HG03432 (cell line): ENCODE results near the gene SCT.

Experiments used
- ATAC-seq: cut with Tn5 transposase; IDR thresholded peaks from one replicate; pipeline ENCODE4 v1.9.1; 2021; ENCODE audit warnings: mild to moderate bottlenecking, moderate library complexity; ENCODE audit not compliant: unreplicated experiment

The SCT gene

DNA sequence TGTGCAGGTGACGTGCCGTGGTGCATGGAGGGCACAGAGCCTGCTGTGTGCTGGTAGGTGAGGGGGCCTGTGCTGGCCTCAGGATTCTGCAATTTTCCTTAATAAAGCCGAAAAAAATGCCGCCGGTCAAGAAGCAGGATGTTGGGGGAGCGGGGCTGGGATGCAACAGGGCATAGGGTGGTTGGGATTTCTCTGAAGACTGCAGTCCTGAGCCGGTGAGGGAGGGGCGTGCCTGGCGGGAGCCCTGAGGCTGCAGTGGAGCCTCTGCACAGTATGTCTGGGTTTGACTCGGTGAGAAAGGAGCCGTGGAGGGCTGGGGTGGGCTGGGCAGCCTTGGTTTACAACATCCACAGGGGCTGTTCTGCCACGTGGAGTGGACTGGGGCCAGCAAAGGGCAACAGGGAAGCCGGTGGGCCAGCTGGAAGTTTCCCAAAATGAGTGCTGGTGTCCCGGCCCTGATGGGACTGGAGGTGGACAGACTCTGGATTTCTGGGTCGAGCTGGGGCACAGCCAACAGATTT lies 3.6 kb downstream of the SCT start:
- ATAC-seq = no peak

DNA sequence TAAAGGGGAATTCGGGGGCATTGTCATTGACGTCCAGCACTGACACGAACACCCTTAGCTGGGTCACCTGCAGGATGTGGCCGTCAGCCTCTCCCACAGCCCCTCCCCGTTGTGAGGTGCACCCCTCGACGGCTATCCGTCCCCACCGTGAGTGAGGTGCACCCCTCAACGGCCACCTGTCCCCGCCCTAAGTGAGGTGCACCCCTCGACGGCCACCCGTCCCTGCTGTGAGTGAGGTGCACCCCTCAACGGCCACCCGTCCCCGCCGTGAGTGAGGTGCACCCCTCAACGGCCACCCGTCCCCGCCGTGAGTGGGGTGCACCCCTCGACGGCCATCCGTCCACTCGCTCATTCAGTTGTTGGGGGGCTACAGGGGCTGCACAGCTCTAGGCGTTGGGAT lies 5.1 kb downstream of the SCT start:
- ATAC-seq = no peak

DNA sequence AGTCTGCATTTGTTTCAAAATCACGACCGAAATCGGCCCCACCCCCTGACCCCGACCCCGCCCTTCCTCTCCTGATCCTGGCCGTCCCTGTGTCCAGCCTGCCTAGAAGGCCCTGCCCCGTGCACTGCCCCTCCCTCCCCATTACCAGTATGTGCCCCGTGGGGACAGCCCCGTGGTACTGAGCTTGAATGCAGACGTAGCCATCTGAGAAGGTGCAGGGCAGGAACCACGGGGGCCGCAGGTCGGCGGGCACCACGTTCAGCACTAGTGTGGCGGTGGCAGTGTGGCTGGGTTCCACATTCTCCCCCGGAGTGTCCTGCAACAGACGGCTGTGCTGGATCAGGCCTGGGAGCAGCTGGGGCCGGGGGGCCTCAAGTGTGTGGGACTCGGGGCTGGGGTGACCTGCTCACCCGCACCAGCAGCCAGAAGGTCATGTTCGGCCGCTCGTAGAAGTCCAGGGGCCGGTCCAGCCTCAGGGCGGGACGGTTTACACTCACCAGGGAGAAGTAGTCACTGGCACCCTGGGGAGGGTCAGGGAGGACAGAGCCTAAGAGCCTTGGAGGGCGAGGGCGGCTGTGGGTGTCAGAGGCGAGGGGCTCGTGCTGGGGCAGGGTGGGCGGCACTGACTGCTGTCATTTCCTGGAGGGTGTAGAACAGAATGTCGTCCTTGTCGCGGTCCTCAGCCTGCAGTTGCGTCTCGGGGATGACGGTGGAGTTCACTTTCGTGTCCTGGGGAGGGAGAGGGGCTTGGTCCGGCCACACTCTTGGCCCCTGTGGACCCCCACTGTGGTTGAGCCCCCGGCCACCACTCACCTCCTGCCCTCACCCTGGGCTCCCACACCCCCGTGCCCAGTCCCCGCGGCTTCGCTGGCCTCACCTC lies 5.8 kb downstream of the SCT start:
- no peak for ATAC-seq

DNA sequence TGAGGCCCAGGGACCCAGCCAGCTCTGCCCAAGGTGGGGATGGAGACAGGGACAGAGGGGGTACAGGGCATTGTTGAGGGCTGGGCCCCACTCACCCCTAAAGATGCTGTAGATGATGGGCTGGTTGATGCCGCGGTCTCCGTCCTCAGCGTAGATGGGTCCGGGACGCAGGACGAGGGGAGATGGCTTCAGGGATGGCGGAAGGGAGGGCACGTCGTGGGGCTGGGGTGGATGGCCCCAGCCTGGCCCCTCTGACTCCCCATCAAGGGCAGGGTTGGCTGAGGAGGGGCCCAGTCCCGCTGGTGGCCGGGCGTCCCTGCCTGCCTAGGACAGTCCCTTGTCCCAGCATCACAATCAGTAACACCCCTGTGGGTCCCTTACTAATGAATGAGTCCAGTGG lies 6.8 kb downstream of the SCT start:
- ATAC-seq = no peak

DNA sequence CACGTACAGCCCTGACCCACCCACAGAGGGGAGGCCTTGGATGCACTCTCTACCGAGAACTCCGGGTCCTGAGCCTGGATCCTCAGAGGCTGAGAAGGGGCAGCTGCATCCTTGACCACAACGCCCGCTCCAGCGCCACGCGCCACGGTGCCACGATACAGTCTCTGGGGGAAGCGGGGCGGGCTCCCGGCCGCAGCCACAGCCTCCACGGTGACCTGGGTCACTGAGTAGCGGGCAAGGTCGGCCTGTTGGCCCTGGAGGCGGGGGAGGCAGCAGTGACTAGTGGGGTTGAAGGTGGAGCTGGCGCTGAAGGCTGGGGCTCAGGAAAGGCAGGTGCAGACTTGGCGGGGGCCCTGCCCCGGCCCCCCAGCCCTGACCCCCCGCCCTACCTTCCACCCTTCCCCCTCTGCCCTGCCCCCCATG lies 7.3 kb downstream of the SCT start:
- ATAC-seq = no peak

DNA sequence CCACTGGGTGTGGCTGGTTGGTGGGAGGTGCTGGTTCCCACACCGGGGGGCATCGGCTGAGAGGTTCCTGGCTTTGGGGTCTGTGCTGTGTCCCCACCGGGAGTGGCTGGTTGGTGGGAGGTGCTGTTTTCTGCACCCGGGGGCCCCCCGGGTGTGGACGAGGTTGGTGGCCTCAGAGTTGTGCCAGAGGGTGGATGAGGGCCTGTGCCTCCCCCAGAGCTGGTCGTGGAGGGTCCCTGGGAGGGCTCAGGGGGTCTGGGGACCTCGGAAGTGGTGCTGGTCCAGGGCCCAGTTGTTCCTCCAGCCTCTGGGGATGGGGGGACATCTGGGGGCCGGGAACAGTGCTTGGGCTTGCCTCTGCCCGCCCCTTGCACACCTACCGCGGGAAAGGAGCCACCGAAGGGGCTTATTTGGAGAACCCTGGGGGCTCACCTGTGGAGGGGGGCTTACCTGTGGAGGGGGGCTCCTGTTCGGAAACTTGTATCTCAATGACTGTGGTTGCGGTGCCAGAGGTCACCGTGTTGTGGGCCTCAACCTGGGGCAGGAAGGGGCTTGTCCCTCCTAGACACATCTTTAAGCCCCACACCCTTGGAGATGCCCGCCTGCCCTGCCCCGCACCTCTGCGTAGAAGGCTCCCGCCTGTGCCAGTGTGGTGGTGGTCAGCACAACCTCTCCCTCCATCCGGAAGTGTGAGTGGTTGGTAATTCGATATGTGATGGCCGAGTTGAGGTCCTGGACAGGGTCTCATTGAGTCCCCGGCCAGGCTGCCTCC lies 7.9 kb downstream of the SCT start:
- no peak for ATAC-seq

DNA sequence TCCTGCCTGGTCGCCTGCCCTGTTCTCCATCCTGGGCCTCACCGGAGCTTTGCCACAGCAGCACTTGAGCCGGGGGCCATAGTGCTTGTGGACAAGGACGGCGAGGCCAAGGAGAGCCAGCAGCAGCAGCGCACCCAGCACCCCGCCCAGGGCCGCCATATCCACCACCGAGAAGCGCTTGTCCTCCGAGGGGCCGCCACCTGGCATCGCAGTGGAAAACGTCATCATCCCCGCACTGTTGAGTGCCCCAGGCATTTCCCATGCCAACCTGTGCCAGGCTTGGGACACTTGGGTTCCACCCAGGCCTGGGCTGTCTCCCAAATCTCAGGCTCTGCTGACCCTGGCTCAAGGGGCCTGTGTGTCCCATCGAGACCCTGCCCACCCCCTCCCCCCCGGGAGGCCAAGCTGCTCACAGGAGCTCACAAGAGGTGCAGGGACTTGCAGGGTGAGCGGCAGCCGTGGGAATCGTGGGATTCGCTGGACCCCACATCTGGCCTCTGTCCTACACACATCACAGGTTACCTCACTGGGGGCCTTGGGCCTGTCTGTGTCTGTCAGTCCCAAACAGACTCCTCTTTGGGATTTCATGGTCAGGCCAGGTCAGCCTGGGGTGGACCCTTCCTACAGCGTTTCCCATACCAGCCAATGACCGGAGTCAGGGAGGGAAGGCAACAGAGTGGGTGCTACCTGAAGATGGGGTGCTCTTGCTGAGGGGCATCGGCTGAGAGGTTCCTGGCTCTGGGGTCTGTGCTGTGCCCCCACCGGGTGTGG lies 8.9 kb downstream of the SCT start:
- ATAC-seq = no peak

DNA sequence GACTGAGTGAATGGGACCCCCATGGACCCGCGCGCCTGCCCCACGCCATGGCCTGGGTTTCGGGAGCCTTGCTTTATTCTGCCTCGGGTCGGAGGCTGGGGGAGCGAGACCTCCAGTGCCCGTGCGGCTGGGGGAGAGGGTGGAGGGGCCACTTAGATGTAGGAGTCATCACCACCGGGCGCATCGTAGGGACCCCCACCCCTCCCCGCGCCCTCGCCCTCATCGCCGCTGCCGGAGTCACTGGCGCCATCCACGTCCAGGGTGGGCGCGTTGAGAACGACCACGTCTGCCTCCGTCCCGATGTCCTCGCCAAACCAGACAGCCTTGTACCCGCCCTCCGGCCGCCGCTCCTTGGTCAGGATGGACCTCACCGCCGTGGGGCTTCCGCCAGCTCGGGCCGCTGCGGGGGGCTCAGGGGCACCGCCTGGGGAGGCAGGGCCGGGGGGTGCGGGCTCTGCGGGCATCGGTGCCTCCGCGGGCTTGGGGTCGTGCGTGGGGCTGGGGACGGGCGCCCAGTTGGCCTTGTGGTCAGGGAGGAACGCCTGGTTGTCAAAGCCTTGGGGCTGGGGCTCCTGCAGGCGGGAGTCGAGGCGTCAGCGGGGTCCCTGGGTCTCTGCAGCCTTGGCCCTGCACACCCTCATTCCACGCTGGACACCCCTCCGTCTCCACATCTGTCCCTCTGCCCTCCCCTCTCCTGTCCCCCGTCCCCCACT lies 9.6 kb downstream of the SCT start:
- no peak for ATAC-seq

DNA sequence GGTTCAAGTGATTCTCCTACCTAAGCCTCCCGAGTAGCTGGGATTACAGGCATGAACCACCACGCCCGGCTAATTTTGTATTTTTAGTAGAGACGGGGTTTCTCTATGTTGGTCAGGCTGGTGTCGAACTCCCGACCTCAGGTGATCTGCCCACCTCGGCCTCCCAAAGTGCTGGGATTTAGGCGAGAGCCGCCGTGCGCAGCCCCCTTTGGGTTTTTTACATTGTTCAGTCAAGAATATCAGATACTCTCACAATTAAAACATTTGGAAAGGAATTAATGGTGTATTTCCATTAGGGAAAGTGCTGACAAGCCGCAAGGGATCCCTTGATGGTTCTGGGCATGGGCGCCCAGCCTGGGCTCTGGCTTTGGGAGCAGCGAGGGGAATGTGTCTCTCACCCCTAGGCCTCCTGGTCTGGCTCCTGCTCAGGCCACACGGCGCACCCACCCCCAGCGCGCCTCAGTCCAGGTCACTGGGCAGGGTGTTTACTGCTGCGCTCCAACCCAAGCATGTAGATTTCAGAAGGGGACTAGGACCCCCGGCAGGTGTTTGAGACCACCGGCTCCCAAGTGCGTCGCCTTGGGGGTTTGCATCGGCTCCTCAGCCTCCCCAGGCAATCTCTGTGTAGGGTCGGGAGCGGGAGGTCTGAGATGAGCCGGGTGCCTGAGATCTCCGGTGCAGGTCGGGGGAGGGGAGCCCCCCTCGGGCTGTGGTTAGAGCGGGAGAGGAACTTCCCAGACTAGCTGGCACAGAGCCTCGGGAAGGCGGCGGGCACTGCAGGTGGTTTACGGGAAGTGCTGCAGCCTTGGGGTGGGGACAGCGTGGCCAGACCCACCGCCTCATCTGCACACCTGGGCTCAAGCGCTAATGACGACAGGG lies 10.4 kb downstream of the SCT start:
- no peak for ATAC-seq

DNA sequence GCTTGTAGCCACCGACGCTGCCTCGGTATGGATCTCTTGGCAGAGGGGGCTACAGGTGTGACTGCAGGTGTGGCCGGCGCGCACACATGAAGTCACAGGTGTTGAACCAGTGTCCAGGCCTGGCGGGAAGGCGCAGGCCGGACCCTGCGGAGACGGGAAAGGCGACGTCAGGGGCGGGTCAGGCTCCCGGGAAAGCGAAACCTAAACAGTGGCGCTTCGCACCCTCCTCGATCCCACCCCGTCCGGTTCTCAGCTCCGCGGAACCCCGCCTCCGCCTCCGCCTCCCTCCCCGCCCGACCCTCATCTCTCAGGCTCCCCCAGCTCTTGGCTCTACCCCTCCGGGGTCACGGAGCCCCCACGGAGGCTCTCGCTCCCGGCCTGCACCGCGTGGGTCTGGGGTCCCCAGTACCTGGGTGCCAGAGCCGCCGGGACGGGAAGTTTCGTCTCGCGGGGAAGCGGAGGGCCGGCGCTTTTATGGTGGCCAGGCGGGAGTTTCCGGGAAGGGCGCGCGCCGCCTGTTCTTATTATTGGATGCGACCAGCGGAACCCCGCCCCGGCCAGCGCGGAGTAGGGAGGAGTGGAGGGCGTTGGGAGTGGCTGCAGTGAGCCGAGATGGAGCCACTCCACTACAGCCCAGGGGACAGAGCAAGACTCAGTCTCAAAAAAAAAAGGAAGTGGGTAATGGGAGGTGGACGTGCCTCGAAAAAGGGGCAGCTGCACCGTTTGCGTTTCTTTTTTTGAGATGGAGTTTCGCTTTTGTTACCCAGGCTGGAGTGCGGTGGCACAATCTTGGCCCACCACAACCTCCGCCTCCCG lies 11.3 kb downstream of the SCT start, which contains the start of gene IRF7:
Gene IRF7 (minus strand): TSS at position 447 of the 816 bp plus-strand sequence. CDS start 586 bp downstream, outside the sequence.
- peak; percentile 82 for ATAC-seq

DNA sequence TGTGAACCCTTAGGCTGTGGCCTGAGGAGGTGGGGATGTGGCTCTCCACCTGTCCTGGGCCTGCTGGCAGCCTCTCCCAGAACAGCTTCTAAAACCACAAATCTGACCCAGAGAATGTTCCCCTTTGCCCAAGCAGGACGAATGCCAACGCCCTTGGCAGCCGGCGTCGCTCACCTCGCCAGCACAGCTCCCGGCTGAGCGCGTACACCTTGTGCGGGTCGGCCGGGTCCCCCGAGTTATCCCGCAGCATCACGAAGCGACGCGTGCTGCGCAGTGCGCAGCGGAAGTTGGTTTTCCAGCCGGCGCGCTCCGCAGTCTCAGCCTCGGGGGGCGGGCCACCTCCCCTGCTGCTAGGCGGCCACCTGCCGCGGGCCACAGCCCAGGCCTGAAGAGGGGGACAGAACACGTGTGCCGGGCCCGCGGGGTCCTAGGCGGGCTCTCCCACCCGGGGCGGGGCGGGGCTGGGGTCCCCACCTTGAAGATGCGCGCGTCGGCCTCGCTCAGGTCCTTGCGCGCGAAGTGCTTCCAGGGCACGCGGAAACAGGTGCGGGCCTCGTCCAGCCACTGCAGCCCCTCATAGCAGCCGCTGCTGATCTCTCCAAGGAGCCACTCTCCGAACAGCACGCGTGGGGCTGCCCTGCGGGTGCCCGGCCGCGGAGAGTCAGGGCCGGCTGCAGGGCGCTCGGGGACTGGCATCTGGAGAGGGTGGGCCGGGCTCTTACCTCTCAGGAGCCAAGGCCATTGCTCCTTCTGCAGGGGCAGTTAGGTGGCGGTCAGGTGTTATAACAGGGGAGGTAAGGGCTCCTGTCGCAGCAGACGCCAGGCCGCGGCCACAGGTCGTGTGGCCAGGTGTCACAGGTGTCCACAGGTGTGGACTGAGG lies 12.1 kb downstream of the SCT start:
- ATAC-seq = no peak

DNA sequence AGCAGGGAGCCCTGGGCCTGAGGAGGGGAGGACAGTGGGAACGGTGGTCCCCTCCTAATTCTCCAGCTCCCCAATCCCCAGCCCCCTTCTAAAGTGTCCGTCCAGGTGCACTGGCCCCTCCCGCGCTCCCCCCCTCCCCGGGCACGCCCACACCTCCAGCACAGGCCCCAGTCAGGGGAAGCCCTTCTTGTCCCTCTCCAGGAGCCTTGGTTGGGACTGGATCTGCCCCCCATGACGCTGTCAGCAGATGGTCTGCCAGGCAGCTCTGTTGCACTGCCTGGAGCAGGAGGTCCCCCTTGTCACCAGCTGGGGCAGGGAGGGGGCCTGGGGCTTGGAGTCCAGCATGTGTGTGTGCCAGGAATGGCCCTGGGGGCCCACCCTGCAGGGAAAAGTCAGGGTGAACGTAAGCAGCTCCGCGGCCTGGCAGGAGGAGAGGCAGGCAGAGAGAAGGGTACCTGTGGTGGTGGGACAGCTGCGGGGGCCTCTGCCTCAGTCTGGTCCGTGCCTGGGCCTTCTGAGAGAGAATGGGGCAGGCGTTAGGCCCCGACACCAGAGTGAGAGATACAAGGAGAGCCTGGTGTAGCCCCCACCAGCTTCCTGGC lies 12.9 kb downstream of the SCT start:
- no peak for ATAC-seq

DNA sequence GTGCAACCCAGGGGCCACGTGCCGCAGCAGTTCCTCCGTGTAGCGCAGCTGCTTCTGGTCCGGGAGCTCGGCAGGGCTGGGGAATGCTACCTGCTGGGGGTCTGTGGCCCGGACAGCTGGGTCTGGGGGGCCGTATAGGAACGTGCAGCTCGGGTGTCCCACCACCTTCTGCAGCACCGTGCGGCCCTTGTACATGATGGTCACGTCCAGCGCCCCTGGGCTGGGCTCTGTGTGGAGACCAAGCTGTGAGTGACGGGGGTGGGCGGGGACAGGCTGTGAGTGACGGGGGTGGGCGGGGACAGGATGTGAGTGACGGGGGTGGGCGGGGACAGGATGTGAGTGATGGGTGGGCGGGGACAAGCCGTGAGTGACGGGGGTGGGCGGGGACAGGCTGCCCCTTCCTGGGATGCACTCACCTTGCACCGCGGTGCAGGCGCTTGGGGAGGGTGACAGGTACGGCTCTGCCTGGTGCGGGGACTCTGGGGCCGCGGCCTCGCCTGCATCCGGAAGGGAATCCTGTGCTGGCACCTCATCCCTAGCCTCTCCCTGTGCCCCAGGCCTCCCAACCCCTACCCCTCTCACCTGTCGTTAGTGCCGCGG lies 13.5 kb downstream of the SCT start:
- ATAC-seq = no peak

DNA sequence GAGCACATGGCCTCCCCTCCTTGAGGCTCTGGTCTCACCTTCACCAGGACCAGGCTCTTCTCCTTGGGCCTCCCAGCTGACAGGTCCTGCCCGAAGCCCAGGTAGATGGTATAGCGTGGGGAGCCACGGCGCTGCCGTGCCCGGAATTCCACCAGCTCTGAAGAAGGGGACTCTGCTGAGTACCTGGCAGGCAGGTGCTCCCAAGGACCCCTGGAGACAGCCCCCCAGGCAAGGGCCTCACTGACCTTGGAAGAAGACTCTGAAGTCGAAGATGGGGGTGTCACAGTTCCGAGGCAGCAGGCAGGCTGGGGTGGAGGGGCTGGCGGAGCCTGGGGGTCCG lies 14.1 kb downstream of the SCT start:
- ATAC-seq = no peak

DNA sequence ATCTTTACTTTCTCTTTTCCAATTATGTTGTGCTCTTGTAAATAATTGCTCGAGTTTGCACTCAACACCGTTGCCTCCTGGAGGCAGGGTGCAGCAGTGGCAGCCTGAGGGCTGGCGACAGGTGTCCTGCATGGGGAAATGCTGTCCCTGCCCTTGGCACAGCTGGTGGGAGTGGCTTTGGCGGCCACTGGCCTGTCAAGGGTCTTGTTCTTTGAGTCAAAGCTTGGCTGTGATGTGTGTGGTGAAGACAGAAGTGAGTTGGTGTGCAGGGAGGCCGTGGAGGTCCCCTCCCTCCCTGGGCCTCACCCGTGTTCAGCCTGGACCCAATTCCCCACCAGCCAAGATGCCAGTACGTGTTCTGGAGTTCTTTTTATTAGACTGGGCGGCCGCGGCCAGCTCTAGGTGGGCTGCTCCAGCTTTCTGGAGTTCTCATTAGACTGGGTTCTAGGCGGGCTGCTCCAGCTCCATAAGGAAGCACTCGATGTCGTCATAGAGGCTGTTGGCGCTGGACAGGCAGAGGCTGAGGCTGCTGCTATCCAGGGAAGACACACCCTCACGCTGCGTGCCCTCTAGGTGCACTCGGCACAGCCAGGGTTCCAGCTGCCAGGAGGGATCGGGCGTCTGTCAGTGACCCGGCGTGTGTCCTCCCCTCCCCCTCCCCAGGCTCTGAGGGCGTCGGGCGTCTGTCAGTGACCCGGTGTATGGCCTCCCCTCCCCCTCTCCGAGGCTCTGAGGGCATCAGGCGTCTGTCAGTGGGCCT lies 14.6 kb downstream of the SCT start:
- no peak for ATAC-seq
